NCI-H2171 treated with DMSO at 0.1 percent for 48 hours (cell line): ENCODE data around the gene KLK12.
A peak's percentile ranks its signal among the peaks of the same experiment; 100 is the strongest.

Experiments used
- DNase-seq: peaks from one replicate; lab custom pipeline; 2025; lab: John Stamatoyannopoulos, UW

Gene KLK12

DNA sequence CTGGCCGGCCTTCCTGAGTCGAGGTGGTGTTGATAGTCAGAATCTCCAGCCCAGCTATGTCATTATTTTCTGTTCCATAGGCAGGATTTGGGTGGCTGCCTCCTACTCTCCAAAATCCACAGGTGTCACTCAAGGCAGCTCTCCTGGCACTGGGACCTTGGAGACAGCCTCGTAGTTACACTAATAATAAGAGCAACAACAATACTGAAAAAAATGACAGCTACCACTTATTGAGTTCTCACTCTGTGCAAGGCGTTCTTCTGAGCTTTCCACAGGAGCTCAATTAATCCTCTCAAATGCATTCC, 12.2 kb upstream of the KLK12 start:
- no peak for DNase-seq

DNA sequence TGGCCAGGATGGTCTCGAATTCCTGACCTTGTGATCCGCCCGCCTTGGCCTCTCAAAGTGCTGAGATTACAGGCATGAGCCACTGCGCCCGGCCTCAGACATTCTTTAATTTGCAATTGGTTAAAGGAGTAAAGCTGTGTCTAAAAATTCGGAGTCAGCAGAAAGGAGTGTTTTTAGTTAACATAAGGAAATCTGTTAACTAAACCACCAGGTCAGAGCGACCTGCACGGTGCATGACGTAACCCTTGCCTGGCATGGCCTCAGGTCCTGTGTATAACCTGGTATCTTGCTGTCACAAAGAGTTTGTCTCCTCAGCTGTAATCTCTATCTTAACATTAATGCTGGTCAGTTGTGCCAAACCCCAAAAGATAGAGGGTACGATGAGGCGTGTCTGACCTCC, 9.5 kb upstream of the KLK12 start:
- DNase-seq: no peak

DNA sequence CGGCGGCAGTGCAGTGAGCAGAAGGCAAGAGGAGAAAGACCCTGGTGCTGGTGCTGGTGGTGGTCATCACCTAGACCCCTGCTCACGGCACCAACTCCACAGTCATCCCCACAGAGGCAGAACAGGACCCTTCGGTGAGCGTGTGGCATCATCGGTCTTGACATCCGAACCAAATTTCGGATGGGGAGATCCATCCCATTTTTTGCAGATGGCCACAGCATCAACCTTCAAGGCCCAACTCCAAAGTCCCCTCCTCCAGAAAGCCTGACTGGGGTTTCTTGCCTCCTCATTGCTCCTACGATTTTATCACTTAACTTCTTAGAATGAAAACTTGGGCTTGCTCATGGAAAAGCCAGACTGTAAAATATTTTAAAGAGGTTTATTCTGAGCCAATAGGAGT, 8.7 kb upstream of the KLK12 start:
- DNase-seq: no peak

DNA sequence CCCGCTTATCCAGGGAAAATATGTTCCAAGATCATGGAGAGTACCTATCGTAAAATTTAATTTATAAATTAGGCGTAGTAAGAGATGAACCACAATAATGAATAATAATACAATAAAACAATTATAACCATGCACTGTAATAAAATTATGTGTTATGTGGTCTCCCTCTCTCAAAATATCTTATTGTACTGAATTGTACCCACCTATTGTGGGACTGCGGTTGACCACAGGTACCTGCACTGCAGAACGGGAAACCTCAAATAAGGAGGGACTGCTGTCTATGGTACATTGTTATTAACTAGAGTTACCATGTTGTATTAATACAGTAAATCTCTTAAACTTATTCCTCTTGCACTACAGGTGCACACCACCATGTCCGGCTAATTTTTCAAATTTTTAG, 5.3 kb upstream of the KLK12 start:
- no peak for DNase-seq

DNA sequence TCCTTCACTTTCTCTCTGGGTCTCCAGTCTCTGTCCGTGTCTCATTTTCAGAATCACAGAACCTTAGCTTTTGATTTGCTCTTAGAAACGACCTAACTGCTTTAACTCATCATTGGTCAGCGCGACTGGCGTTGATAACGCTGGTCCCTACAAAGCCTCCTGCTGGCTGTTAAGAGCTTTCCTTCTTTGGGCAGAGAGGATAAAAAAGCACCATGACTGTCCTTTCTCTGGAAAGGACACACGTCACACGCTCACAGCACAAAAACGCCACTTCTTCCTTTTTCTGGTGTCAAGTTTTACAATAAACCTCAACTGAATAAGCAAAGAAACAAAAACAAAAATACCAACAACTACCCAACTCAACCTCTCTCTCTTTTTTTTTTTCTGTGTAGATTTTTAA, 1.7 kb upstream of the KLK12 start:
- no peak for DNase-seq

DNA sequence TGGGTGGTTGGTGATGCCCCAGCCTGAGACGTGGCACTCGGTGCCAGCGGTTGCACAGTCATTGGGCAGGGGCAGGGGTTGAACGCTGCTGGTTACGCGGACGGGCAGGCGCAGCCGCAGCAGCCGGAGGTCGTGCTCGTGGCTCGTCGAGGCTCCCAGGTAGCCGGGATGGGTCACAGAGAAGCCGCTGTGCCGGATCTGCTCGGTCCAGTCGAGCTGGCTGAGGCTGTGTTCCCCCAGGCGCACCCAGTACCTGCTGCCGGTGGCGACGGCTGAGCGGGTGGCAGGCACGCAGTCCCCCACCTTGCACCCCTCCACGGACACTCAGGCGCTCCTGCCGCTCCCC, 2.9 kb downstream of the KLK12 start:
- no peak for DNase-seq

DNA sequence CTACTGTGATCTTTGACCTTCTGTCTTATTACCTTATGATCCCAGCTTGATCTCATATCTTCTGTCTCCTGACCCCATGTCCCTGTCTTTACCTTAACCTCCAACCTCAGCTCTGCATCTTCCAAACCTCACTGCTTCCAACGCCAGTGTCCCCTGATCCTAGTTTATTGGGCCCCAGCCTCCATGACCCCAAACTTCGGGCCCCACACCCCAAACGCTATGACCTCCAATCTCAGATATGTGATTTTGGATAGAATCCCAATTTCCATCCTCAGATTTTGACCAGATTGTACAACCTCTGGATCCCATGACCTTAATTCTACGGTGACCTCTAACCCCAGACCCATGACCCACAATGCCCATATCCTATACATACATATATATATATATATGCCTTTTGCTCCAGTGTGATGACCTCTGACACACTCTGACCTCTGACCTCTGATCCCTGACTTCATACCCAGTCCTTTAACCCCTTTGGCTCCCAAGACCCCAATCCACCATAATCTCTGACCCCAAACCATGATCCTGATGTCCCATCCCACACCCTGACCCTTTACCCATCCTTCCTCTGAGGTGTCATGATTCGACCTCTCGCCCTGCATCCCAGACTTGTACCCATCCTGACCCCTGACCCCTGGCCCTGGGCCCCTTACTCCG, 3.5 kb downstream of the KLK12 start:
- no peak for DNase-seq

DNA sequence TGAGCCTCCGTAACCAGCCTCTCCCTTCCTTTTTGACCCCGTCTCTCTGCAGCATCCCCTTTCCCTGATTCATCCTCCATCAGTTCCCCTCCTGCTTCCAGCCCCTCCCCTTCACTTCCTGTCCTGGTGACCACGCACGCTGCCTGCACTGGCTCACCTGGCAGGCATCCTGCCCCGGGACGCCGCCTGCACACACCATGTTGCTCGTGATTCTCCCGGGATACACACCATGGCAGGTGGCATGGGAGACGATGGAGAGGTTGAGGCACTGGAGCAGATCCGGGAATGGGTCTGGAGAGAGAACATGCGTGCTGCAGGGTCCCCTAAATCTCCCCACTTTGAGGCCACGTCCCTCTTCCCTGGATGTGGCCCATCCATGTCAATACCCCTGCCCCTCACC, 4.2 kb downstream of the KLK12 start:
- DNase-seq: no peak

DNA sequence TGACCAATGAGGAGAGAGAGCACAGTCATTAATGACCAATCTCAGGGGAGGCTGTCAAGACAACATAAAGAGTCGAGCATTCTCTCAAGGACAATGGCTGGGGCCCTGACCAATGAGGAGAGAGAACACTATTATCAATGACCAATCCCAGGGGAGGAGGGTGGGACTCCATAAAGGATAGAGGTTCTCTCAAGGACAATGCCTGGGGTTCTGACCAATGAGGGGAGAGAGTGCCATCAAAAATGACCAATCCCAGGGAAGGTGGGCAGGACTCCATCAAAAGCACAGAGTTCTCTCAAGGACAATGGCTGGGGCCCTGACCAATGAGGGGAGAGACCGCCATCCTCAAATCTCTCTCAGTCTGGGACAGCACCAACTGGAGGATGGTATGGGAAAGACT, 5.1 kb downstream of the KLK12 start:
- no peak for DNase-seq

DNA sequence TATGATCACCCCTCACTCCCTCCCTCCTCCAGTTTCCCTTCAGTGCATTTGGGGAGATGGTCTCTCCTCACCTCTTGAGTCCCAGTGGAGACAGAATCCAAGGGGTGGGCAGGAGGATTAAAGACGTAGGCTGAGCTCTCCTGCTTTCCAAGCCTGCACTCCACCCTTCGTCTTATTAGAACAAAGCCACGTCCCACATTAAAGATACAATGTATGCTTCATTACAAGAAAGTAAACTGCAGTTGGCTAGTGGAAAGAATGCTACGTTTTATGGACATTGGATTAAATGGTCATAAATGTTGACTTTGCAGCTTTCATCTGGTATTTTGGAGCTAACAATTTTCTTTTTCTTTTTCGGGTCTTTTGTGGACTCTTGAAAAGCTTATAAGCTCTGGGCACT, 6.9 kb downstream of the KLK12 start:
- no peak for DNase-seq

DNA sequence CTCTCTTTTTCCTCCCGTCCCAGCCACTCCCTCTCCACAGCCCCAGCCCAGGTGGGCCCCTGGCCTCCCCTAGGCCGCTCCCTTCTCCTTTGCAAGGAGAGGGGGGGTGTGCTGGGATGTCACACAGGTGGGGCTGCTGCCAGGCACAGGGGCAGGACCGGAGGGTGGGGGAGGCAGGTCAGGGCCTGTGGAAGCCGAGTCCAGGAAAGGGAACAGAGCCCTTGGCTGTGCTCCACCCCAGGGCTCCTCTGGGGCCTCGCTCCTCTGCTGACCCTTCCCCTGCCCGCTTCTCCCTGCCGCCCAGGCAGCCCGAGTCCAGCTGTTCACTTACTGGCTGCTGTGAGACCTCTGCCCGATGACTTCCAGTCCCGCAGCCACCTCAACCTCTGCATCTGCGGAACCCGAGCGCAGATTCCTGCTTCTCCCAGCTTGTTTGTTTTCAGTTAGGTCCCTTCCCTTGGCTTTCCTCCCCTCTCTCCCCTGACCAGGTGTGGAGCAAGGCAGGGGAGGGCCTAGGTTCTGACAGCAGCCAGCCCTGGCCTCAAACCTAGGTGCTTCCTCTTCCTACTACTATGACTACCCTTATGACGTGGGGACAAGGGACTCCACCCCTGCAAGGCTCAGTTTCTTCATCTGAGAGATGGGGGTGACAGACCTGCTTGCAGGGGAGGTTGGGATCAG, 7.5 kb downstream of the KLK12 start:
- no peak for DNase-seq

DNA sequence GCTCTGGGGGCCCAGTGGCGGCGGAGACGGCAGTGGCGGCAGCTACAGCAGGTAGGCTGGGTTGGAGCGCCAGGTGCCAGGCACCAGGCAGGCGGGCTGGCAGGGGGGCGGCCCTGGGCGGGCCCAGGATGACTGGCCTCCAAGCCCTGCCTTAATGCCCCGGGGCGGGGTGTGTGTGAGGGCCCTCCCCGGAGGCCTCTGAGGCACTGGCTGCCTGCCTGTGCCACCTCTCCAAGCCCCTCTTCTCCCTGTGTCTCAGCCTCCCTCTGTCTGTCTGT, 8.3 kb downstream of the KLK12 start, which contains the start of gene KLK11:
Gene KLK11 (minus strand): TSS at position 63 of the 278 bp plus-strand sequence. CDS start 985 bp downstream, outside the sequence.
- DNase-seq: no peak

DNA sequence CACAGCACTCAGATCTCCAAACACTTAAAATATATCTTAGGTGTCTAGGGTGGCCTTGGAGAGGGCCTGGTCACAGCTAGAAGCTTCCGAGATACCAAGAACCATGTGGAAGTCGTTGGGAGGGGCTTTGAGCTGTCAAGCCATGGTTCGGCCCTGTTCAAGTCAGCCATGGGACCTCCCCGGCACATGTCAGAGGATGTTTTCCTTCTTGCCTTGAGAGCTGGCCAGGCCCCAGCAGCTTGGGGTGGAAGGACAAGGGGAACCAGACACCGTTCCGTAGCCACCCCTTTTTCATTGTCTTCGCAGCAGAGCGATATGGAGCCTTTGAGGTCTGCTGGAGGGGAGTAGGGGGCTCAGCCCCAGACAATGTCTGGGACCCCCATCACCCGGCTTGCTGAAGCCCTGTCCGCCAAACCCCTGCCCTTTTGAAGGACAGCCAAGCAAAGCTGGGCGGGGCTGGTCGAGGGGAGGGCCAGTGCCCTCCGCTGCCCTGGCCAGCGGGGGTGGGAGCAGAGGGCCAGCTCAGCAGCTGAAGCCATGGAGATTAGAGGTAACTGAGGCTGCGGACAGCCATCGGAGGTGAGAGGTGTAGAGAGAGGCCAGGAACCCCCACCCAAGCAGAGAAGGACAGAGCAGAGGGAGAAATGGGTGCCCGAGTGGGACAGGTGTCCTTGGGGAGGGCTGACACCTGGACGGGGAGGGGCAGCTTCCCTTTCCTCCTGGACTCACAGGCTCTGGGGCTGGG, 8.8 kb downstream of the KLK12 start:
- DNase-seq: no peak

DNA sequence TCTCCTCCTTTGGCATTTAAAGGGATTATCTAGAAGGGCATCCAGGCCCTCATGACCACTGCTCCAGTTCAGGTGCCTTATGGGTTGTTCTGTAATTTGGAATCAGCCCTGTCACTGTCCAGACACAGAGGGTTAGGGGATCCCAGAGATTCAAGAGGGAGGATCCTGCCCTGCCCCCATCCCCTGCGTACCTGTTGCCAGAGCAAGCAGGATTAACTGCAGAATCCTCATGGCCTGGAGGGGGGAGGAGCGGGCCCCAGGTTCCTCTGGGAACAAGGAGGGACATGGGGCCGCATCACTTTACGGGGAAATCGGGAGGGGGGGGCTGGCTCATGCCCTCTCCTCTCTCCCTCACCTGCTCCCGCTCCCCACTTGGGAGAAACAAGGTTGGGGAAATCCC, 9.4 kb downstream of the KLK12 start:
- no peak for DNase-seq

DNA sequence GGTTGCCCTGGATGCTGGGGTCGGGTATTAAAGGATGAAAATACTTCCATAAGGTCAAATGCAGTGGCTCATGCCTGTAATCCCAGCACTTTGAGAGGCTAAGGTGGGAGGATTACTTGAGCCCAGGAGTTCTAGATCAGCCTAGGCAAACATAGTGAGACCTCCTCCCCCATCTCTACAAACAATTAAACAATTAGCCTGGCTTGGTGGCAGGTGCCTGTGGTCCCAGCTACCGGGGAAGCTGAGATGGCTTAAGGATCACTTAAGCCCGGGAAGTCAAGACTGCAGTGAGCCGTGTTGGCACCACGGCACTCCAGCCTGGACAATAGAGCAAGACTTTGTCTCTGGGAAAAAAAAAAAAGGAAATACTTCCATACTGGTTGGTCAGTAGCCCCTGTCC, 9.9 kb downstream of the KLK12 start:
- no peak for DNase-seq

DNA sequence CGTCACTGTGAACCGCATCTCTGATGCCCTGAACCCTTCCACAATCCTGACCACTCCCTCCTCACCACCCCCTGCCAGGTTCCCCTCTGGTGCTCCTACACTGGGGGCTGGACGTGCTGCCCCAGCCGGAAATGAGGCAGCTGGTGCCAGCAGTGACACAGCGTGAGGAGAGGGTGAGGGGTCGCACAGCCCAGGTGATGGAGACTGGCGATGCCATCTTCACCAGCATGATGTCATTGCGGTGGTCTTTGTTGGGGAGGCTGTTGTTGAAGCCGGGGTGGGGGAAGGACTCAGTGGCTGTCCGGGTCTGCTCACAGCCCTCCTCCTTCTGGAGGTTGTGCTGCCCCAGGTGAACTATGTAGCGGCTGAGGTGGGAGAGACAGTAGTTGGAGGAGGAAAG, 10.9 kb downstream of the KLK12 start:
- no peak for DNase-seq

DNA sequence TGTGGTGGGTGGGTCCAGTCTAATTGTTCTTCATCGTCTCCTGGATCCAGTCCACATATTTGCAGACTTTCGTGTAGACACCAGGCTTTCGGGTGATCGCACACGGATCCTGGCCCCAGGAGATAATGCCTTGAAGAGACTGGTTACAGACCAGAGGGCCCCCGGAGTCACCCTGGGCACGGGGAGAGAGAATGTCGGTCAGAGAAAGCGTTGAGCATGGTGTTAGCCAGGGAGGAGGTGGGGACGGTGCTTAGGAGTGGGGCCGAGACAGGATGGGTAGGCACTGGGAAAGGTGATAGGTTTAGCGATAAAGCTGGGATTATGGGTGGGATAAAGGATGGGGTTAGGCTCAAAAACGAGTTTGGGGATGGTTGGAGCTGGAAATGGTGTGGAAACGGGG, 12.3 kb downstream of the KLK12 start:
- DNase-seq: no peak

DNA sequence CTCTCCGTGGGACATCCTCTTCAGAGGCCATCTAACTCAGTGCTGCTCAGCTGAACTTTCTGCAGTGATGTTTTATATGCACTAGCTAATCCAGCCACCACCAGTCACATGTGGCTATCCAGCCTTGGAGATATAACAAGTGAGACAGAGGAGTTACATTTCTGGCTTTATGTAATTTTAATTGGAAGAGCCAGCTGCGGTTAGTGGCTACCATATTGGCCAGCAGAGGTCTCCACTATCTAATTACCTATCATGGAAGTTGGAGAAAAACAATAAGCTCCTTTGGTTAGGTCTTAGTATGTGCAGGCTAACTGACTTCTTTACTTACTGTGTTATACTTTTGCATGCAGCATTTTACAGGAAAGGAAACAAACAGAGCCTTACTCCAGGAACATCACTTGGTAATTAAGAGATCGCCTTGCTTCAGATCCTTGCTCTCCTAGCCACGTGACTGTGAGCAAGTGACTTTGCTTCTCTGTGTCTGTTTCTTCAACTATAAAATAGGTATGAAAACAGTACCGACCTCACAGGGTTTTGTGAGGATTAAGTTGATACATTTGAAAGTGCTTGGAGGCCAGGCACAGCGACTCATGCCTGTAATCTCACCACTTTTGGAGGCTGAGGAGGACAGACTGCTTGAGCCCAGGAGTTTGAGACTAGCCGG, 13.7 kb downstream of the KLK12 start:
- peak; percentile 24 for DNase-seq

DNA sequence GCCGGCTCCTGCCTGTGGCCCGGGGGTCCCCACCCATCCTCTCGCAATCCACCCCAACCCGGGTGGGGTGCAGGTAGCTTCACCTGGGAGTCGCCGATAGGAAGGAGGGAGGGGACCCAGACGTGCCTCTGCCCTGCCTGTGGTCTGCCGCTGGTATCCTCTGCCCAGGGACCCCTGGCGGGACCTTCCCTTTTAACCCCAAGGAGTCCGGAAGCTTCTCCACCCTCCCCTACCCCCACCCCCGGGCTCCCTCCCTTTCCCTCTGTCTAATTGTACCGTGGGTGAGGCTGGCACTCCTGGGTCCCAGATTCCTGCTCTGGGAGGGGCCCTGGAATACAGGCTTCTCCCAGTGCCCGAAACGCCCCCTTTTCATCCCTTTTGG, 15.3 kb downstream of the KLK12 start, which contains the start of gene KLK10:
Gene KLK10 (minus strand): TSS at position 166 of the 382 bp plus-strand sequence. CDS start 579 bp downstream, outside the sequence.
- no peak for DNase-seq

DNA sequence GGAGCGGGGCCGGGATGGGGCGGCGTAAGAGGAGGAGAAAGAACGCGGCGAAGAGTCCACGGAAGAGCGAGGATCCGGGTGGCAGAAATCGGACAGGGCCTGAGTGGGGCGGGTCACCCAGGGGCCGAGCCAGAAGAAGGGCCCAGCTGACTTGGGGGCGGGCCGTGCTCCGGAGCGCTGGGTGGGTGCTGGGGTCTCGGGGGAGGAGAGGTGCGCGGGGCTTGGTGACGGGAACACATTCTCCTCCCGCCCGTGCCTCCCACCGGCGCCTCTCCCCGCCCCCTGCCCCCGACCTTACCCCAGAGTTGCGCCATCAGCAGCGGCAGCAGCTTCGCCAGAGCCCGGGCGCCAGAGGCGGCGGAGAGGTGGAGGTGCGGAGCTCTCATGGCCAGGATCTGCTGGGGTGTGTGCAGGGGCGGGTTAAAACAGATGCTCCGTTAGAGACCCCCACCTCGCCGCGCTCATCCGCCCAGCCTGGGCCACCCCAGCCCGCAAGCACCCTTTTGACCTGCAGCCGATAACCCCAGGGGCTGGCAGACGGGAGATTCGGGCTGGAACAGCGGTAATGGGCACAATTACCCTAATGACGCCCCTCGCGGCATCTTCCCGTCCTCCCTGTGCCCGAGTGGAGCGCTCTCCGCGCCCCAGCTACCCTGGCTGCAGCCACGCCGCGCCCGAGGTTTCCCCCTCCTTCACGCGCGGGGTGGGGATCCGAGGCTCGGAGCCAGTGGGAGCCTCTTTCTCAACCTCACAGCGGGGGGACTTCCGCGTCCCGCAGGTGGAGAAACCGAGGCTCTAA, 15.9 kb downstream of the KLK12 start:
- DNase-seq: no peak

DNA sequence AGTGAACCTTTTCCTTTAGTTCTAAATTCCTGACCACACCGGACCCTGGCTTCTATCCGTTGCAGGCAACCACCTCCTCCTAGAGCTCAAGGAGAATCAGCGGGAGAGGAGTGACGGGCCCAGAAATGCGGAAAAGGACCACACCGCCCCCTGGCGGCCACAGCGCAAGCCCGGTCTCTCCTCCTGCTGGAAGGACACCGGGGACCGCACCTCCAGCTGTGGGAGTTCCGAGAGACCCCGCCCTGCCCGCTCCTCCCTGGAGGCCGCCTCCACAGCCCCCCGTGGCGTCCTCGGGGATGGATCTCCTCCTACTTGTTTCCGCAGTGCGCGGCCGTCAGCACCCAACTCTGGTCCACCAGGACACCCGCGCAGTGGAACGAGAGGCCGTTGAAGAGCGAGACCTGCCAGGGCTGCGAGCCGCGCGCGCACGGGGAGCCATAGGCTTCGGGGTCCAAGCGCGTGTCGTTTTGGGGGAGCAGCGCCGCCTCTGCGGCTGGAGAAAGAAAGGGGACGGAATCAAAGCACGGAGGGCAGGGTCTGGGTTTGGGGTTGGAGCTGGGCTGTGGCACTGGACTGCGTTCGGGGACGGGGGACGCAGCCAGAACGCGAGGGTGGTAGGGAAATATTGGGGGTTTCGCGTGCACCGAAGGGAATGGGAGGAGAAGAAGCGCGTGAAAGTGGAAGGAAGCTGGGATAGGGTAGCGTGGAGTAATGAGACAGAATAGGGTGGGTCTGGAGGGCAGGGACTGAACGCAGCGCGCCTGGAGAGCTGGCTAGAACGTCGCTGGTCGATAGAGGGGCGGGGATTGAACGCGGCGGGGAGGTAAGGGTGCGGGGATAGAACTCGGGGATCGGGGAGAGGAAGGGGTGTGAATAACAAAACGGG, 17.8 kb downstream of the KLK12 start:
- no peak for DNase-seq
